Testis (tissue), 2 donors: Measurements from ENCODE around the gene NKX1-2.

Experiments used
- CTCF ChIP-seq, 3 experiments: fragments of 450-650 bp in 2 of 3; fragments of 200-600 bp in 1 of 3; sonication (generic) in 1 of 3; IDR thresholded peaks; one replicate each; pipeline ENCODE4 v1.5.1; 2016 to 2019; ENCODE audit warnings: antibody characterized with exemption in 3 of 3, mild to moderate bottlenecking in 2 of 3, moderate library complexity in 1 of 3
- POLR2A ChIP-seq: fragments of 450-650 bp; IDR thresholded peaks from one replicate; pipeline ENCODE4 v1.6.1; 2017; ENCODE audit warnings: antibody characterized with exemption, mild to moderate bottlenecking, moderate library complexity

GRCh38 chr10:124422742-124423141, 27.1 kb downstream of the NKX1-2 start:
- TF ChIP-seq CTCF (IDR thresholded peaks at IDR 0.05): no peak
- TF ChIP-seq POLR2A: no peak
